ENCODE results near the gene ENPP7.
"Not testable (repeated sequence)": the region's sequence is repeated elsewhere in the genome, so short reads cannot be mapped to it uniquely, and the experiment has no call there.

ENPP7 gene

DNA sequence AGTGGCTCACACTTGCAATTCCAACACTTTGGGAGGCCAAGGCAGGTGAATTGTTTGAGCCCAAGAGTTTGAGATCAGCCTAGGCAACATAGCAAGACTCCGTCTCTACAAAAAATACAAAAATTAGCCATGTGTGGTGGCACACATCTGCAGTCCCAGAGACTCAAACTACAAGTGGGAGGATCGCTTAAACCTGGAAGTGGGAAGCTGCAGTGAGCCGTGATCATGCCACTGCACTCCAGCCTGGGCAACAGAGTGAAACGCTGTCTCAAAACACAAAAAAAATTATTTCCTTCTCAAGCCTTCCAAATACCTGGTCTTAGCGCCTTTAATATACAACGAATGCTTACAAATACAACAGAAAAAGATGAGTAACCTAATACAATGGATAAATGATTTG is 27.5 kb downstream of the ENPP7 start:
- no peak overlapping the region for H3K4me3 ChIP-seq (ENCODE audit: low read depth, low read length)
- no peak for DNase-seq (ENCODE audit: low read depth)
- TF ChIP-seq, protein P1, sequence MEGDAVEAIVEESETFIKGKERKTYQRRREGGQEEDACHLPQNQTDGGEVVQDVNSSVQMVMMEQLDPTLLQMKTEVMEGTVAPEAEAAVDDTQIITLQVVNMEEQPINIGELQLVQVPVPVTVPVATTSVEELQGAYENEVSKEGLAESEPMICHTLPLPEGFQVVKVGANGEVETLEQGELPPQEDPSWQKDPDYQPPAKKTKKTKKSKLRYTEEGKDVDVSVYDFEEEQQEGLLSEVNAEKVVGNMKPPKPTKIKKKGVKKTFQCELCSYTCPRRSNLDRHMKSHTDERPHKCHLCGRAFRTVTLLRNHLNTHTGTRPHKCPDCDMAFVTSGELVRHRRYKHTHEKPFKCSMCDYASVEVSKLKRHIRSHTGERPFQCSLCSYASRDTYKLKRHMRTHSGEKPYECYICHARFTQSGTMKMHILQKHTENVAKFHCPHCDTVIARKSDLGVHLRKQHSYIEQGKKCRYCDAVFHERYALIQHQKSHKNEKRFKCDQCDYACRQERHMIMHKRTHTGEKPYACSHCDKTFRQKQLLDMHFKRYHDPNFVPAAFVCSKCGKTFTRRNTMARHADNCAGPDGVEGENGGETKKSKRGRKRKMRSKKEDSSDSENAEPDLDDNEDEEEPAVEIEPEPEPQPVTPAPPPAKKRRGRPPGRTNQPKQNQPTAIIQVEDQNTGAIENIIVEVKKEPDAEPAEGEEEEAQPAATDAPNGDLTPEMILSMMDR (IDR thresholded peaks at IDR 0.05; ENCODE audit: low read depth, low read length, missing control alignments): no peak

DNA sequence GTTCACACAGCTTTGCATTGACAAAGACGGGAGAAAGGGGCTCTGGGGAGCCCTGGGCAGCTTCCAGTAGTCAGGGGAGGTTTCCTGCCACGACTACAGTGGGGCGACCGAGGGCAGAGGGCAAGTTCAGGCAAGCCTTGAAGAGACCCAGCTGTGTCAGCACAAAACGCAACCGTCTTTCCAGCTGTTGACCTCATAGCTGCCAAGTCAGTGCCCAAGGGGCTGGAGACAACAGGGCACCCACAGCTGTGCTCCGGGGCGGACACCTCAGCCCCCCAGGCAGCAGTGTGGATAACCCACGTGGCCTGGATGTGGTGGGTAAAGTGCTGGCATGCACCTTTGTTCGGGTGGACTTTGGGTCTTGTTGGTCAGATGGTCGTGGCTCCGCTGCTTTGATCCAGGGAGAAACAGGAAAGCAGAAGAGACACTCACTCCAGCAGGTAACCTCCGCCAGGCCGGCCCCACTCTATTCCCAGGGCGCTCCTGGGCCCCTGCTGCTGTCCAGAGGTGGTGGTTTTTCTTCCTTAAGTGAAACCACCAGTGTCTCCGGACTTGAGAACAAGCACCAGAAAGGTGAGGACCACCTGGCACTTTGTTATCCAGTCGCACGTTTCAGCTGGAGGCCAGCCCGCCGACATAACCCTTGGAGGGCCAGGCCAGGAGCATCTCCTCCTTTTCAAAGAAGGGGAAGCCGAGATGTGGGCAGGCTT is 29.6 kb downstream of the ENPP7 start:
- TF ChIP-seq, protein P1 (IDR thresholded peaks at IDR 0.05; ENCODE audit: low read depth, low read length, missing control alignments): no peak
- no peak for DNase-seq (ENCODE audit: low read depth)
- no peak overlapping the region for H3K4me3 ChIP-seq (ENCODE audit: low read depth, low read length)

DNA sequence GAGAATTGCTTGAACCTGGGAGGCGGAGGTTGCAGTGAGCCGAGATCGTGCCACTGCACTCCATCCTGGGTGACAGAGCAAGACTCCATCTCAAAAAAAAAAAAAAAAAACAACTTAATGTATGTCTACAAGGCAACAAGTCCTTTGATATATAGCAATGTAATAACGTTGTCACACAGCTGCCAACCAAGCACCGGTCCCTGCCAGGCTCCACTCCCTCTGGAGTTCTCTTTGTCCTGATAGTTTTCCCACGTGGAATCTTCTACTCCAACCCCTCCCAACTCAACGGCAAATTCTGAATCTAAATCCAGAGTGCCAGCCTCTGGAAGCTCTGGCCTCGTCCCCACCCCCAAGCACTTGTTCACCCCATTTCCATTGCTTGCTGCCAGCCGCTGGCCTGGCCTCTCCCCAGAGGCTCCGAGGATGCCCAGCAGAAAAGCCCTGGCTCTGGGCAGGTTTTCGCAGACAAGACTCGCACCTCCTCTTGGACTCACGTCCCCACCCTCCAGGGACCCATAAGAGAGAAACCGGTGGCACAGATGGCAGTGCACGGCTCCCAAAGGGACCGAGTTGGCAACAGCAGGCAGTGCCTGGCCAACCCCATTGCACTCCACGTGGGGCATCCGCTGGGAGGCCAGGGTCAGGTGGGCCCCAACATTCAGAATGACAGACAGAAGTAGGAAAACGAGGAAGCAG is 31.3 kb downstream of the ENPP7 start:
- no peak overlapping the region for H3K4me3 ChIP-seq (ENCODE audit: low read depth, low read length)
- no peak for DNase-seq (ENCODE audit: low read depth)
- TF ChIP-seq, protein P1 (IDR thresholded peaks at IDR 0.05; ENCODE audit: low read depth, low read length, missing control alignments): no peak

DNA sequence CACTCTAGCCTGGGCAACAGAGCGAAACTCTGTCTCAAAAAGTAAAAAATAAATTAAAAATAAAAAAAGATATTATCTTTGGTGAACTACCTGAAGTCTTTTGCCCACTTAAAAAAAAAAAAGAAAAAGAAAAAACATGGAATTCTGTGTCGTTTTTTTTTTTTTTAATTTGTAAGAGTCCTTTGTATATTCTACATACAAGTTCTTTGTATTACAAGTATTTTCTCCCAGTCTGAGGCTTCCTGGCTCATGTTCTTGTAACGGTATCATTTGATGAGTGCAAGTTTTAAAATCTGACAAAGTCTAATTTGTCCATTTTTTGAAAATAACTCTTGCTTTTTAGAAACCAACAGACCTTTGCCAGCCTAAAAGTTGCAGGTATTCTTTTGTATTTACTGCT is 35.0 kb downstream of the ENPP7 start:
- H3K4me3 ChIP-seq (ENCODE audit: low read depth, low read length): no peak overlapping the region
- TF ChIP-seq, protein P1 (IDR thresholded peaks at IDR 0.05; ENCODE audit: low read depth, low read length, missing control alignments): no peak
- DNase-seq (ENCODE audit: low read depth): no peak

DNA sequence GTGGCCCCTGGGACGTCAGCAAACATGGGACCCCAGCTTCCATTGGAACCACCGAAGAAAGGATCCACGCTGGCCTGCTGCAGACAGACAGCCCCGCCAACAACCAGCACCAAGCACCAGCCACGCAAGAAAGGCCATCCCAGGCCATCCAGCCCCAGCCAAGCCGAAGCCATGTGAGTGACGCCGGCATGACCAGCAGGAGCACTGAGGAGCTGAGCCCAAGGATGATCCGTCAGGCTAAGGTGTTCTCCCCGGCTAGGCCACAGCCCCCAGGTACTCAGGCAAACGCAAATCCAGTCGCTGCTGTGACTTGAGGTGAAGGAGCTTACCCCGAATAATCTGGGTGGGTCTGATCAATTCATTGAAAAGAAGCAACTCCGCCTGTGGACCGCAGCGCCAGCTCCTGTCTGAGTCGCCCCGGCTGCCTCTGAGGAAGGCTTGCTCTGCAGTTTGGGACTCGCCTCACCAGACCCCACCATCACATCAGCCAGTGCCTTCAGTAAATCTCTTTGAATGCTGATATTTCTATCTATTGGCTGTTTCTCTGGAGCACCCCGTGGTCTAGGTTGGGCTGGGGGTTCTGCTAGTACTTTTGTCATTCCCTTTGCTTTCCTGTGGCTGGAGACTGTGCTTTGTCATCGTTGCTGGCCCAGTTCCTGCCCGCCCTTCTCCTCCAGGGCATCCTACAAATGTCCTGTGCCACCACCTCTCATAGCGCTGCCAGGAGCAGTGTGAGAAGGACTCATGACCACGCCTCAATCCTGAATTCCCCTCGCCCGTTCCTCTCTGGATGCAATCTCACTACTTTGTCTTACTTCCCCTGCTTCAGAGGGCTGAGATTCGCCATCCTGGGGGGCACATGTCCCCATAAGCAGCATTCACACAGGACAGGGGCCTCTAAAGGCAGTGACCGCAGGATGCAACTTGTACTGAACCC is 39.1 kb downstream of the ENPP7 start:
- H3K4me3 ChIP-seq (ENCODE audit: low read depth, low read length): no peak overlapping the region
- TF ChIP-seq, protein P1 (IDR thresholded peaks at IDR 0.05; ENCODE audit: low read depth, low read length, missing control alignments): no peak
- DNase-seq (ENCODE audit: low read depth): no peak

DNA sequence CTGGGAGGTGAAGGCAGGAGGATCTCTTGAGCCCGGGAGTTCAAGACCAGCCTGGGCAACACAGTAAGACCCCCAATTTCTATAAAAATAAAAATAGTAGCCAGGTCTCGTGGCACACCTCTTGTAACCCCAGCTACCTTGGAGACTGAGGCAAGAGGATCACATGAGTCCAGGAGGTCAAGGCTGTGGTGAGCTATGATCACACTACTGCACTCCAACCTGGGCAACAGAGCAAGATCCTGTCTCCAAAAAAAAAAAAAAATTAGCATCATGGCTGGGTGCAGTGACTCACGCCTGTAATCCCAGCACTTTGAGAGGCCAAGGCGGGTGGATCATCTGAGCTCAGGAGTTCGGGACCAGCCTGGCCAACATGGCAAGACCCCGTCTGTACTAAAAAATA is 40.5 kb downstream of the ENPP7 start:
- no peak overlapping the region for H3K4me3 ChIP-seq (ENCODE audit: low read depth, low read length)
- no peak for DNase-seq (ENCODE audit: low read depth)
- TF ChIP-seq, protein P1 (IDR thresholded peaks at IDR 0.05; ENCODE audit: low read depth, low read length, missing control alignments): no peak

DNA sequence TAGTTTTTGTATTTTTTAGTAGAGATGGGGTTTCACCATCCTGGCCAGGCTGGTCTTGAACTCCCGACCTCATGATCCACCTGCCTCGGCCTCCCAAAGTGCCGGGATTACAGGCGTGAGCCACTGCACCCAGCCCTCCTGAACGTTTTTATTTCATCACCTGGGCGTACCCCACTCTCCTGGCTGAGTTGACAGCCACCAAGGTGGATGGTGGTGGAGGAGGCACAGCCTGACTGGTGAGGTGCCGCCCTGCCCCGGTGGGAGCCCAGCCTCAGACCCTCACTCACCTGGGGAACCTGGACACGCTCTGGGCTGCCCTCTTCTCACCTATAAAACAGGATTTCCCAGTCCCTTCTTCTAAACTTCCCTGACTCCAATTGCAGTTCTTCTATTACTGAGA is 42.0 kb downstream of the ENPP7 start:
- not testable (repeated sequence) for DNase-seq (ENCODE audit: low read depth); H3K4me3 ChIP-seq (ENCODE audit: low read depth, low read length)
